HCT116 (cell line): Measurements from ENCODE around the gene INF2. TPM values are rescaled to one million over a fixed set of nuclear protein-coding genes. Genes with fewer than 3 reads are reported as not detected.

ENCODE experiments used
- ATAC-seq: fragments of 200-7000 bp; cut with Tn5 transposase; 2 replicates; pipeline ENCODE4 v1.9.1; 2020; ENCODE audit warnings: mild to moderate bottlenecking, moderate library complexity
- BruUV-seq: library from RNA; stranded (reverse); fragments of 400-500 nt; replicated peaks from 2 replicates; lab custom pipeline; 2021; lab: Mats Ljungman, UMichigan
- CTCF ChIA-PET: fragments of 300-600 bp; sonication (Branson Sonifier 250); formaldehyde crosslinking; loops from one replicate; lab custom pipeline; 2021; ENCODE audit warnings: antibody characterized with exemption; lab: Charles Lee
- POLR2A ChIA-PET: fragments of 300-600, 350-600 bp; sonication (Branson Sonifier 250); formaldehyde crosslinking; loops from one replicate; lab custom pipeline; 2021; ENCODE audit warnings: antibody characterized with exemption; lab: Charles Lee
- RAD21 ChIA-PET, 2 experiments: fragments of 300-600 bp; sonication (Branson Sonifier 250); formaldehyde crosslinking; loops; one replicate each; lab custom pipeline; 2023; ENCODE audit warnings: low total read pairs in 2 of 2; ENCODE audit not compliant: uncharacterized antibody in 2 of 2, unreplicated experiment in 2 of 2, low non-redundant PET in 1 of 2; lab: Charles Lee
- DNase-seq: peaks from one replicate; pipeline ENCODE4 v3.0.0-alpha.2; 2010; ENCODE audit warnings: low read depth, low spot score
- H2AFZ ChIP-seq: fragments of 200-600 bp; shearing (Covaris generic), sonication (generic); 2 replicates; pipeline ENCODE4 v1.6.1; 2017; ENCODE audit warnings: low read depth, mixed run types, mixed read lengths, antibody characterized with exemption, low read length; ENCODE audit not compliant: poor library complexity, severe bottlenecking
- H3K27ac ChIP-seq: 2 replicates; pipeline ENCODE4 v1.5.1; 2012; ENCODE audit warnings: low read depth, low read length
- H3K27me3 ChIP-seq: fragments of 200-600 bp; sonication (generic); 2 replicates; pipeline ENCODE4 v1.6.1; 2016; ENCODE audit warnings: mixed run types, low read length, mixed read lengths; ENCODE audit not compliant: insufficient read depth
- H3K36me3 ChIP-seq, 2 experiments: fragments of 200-500 bp in 1 of 2; fragments of 200-600 bp in 1 of 2; sonication (Bioruptor generic) in 1 of 2; sonication (generic) in 1 of 2; 2 replicates each; pipeline versions ENCODE4 v1.5.1 to v1.6.1; 2014 to 2016; ENCODE audit warnings: low read length in 2 of 2, inconsistent platforms in 1 of 2, mixed read lengths in 1 of 2, mixed run types in 1 of 2; ENCODE audit not compliant: insufficient read depth in 2 of 2, control insufficient read depth in 1 of 2
- H3K4me1 ChIP-seq, 2 experiments: fragments of 200-600 bp in 1 of 2; sonication (generic) in 1 of 2; 2 replicates each; pipeline versions ENCODE4 v1.5.1 to v1.6.1; 2012 to 2017; ENCODE audit warnings: low read length in 2 of 2, inconsistent platforms in 1 of 2, mild to moderate bottlenecking in 1 of 2, mixed read lengths in 1 of 2, mixed run types in 1 of 2, moderate library complexity in 1 of 2; ENCODE audit not compliant: insufficient read depth in 2 of 2, control insufficient read depth in 1 of 2
- H3K4me2 ChIP-seq: fragments of 200-600 bp; sonication (generic); 2 replicates; pipeline ENCODE4 v1.6.1; 2017; ENCODE audit warnings: mixed run types, low read length, mixed read lengths
- H3K4me3 ChIP-seq, 2 experiments: fragments of 200-600 bp in 1 of 2; sonication (generic) in 1 of 2; replicated peaks in 1 of 2; 2 replicates each; pipeline ENCODE4 v1.5.1; 2011 to 2016; ENCODE audit warnings: low read length in 2 of 2, control low read depth in 1 of 2, low read depth in 1 of 2, mild to moderate bottlenecking in 1 of 2, mixed read lengths in 1 of 2, mixed run types in 1 of 2
- H3K79me2 ChIP-seq: fragments of 200-600 bp; sonication (generic); 2 replicates; pipeline ENCODE4 v1.6.1; 2017; ENCODE audit warnings: mild to moderate bottlenecking, mixed run types, low read length, moderate library complexity, mixed read lengths; ENCODE audit not compliant: insufficient read depth
- H3K9ac ChIP-seq: fragments of 200-600 bp; sonication (generic); 2 replicates; pipeline ENCODE4 v1.6.1; 2016; ENCODE audit warnings: low read length, mixed read lengths
- H3K9me2 ChIP-seq: fragments of 200-600 bp; sonication (generic), shearing (Covaris generic); 2 replicates; pipeline ENCODE4 v1.6.1; 2017; ENCODE audit warnings: mixed run types, mild to moderate bottlenecking, moderate library complexity; ENCODE audit not compliant: insufficient read depth
- H3K9me3 ChIP-seq, 2 experiments: fragments of 200-500 bp in 1 of 2; fragments of 200-600 bp in 1 of 2; sonication (Bioruptor generic) in 1 of 2; sonication (generic) in 1 of 2; 2 replicates each; pipeline ENCODE4 v1.6.1; 2014 to 2017; ENCODE audit warnings: low read length in 2 of 2, mixed read lengths in 2 of 2, inconsistent platforms in 1 of 2, low read depth in 1 of 2, mild to moderate bottlenecking in 1 of 2, mixed run types in 1 of 2, moderate library complexity in 1 of 2; ENCODE audit not compliant: control insufficient read depth in 1 of 2, insufficient read depth in 1 of 2
- H4K20me1 ChIP-seq: fragments of 200-600 bp; sonication (generic), shearing (Covaris generic); 2 replicates; pipeline ENCODE4 v1.6.1; 2017; ENCODE audit warnings: mixed run types, mild to moderate bottlenecking, moderate library complexity; ENCODE audit not compliant: insufficient read depth
- CEBPB ChIP-seq: IDR thresholded peaks from 2 replicates; pipeline ENCODE4 v1.6.1; 2012; ENCODE audit warnings: low read depth
- EGR1 ChIP-seq: IDR thresholded peaks from 2 replicates; pipeline ENCODE4 v1.6.1; 2012; ENCODE audit warnings: low read depth
- ELF1 ChIP-seq: IDR thresholded peaks from 2 replicates; pipeline ENCODE4 v1.6.1; 2012; ENCODE audit warnings: low read depth, borderline replicate concordance
- EZH2 ChIP-seq: fragments of 200-600 bp; sonication (generic); IDR thresholded peaks from 2 replicates; pipeline ENCODE4 v1.6.1; 2017; ENCODE audit warnings: antibody characterized with exemption, mixed run types
- EZH2phosphoT487 ChIP-seq: fragments of 200-600 bp; IDR thresholded peaks from 2 replicates; pipeline ENCODE4 v1.6.1; 2018; ENCODE audit warnings: antibody characterized with exemption, borderline replicate concordance
- POLR2A ChIP-seq: IDR thresholded peaks from 2 replicates; pipeline ENCODE4 v1.7.0; 2011; ENCODE audit warnings: borderline replicate concordance; ENCODE audit not compliant: insufficient read depth, insufficient read length; ENCODE audit errors: extremely low read depth
- SIN3A ChIP-seq: IDR thresholded peaks from 2 replicates; pipeline ENCODE4 v1.6.1; 2012; ENCODE audit warnings: low read depth
- SP1 ChIP-seq: IDR thresholded peaks from 2 replicates; pipeline ENCODE4 v1.6.1; 2012; ENCODE audit warnings: low read depth
- SRF ChIP-seq: IDR thresholded peaks from 2 replicates; pipeline ENCODE4 v1.6.1; 2012; ENCODE audit warnings: low read depth
- TCF7L2 ChIP-seq: IDR thresholded peaks from 2 replicates; pipeline ENCODE4 v1.7.0; 2011; ENCODE audit warnings: borderline replicate concordance, inconsistent platforms; ENCODE audit not compliant: insufficient read depth, insufficient read length; ENCODE audit errors: extremely low read depth
- YY1 ChIP-seq: IDR thresholded peaks from 2 replicates; pipeline ENCODE4 v1.6.1; 2011; ENCODE audit warnings: low read length, low read depth, moderate library complexity, mild to moderate bottlenecking; ENCODE audit not compliant: insufficient replicate concordance; ENCODE audit errors: extremely low read depth
- ZFX ChIP-seq: fragments of 450-650 bp; IDR thresholded peaks from 2 replicates; pipeline ENCODE4 v1.6.1; 2017
- ZNF274 ChIP-seq: fragments of 200-500 bp; sonication (Bioruptor generic); IDR thresholded peaks from 2 replicates; pipeline ENCODE4 v1.6.1; 2014; ENCODE audit warnings: mild to moderate bottlenecking, low read depth, low read length, inconsistent platforms
- intact Hi-C: fragments of 100-400 bp; cut with micrococcal nuclease; formaldehyde crosslinking; loops from 2 replicates; pipeline ENCODE4 v1.10.0; 2022
- total RNA-seq: library from RNA; stranded (reverse); gene quantifications from one replicate; pipeline ENCODE4 v1.2.1, GENCODE V29; 2021; ENCODE audit not compliant: unreplicated experiment
- TF ChIP-seq, protein P1 (sequence below): IDR thresholded peaks from 2 replicates; pipeline ENCODE4 v1.6.1; 2012; ENCODE audit warnings: low read depth
- TF ChIP-seq, protein P2 (sequence below): IDR thresholded peaks from 2 replicates; pipeline ENCODE4 v1.6.1; 2011; ENCODE audit warnings: mild to moderate bottlenecking, low read length, moderate library complexity; ENCODE audit not compliant: insufficient replicate concordance; ENCODE audit errors: extremely low read depth
- TF ChIP-seq, protein P3 (sequence below), 3 experiments: fragments of 200-600 bp in 1 of 3; sonication (generic) in 1 of 3; IDR thresholded peaks in 2 of 3; conservative IDR thresholded peaks in 1 of 3; 2 replicates each; pipeline ENCODE4 v1.5.1; 2012 to 2017; ENCODE audit warnings: low read depth in 2 of 3, low read length in 2 of 3, antibody characterized with exemption in 1 of 3, borderline replicate concordance in 1 of 3, control low read depth in 1 of 3, mild to moderate bottlenecking in 1 of 3, mixed read lengths in 1 of 3, mixed run types in 1 of 3, moderate library complexity in 1 of 3; ENCODE audit not compliant: insufficient read depth in 1 of 3

The INF2 gene
- total RNA-seq, 1 experiment from 2014 or later = 95.8 TPM

DNA sequence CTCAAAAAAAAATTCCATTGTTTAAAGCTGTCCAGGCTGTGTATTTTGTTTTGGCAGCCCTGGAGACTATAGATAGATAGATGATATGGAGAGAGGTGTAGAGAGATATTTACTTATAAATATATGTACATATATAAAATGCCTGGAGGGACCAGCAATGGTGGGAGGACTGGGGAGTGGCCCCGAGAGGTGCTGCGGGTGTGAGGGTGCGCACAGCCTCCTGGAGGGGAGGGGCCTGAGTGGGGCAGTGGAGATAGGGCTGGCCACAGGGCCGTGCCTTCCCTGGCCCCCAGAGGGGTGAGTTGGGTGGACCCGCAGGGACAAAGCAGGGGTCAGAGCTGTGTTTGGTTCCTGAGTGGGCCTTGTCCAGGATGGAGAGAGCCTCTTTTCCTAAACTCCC, 41.1 kb downstream of the INF2 start:
- no peaks in the 10 kb centered on the region for H3K27me3 ChIP-seq
- ChIA-PET POLR2A (no interaction called here), RAD21 (no interaction called here), CTCF (interaction anchor here (2.0 kb wide), 1 partner anchor 22 kb away, joined by 7 read pairs; the partner anchor contains the start of gene SIVA1)
- no peak overlapping the region for H3K27ac ChIP-seq
- peaks cover 19% of the 10 kb centered on the region in 2 experiments for H3K4me1 ChIP-seq
- TF ChIP-seq POLR2A (no peak), ZNF274 (no peak), SRF (no peak), SP1 (no peak), TCF7L2 (no peak), EZH2 (no peak), ZFX (no peak), EZH2phosphoT487 (no peak), YY1 (no peak), SIN3A (no peak), CEBPB (no peak), ELF1 (no peak), EGR1 (no peak)
- TF ChIP-seq, protein P1, sequence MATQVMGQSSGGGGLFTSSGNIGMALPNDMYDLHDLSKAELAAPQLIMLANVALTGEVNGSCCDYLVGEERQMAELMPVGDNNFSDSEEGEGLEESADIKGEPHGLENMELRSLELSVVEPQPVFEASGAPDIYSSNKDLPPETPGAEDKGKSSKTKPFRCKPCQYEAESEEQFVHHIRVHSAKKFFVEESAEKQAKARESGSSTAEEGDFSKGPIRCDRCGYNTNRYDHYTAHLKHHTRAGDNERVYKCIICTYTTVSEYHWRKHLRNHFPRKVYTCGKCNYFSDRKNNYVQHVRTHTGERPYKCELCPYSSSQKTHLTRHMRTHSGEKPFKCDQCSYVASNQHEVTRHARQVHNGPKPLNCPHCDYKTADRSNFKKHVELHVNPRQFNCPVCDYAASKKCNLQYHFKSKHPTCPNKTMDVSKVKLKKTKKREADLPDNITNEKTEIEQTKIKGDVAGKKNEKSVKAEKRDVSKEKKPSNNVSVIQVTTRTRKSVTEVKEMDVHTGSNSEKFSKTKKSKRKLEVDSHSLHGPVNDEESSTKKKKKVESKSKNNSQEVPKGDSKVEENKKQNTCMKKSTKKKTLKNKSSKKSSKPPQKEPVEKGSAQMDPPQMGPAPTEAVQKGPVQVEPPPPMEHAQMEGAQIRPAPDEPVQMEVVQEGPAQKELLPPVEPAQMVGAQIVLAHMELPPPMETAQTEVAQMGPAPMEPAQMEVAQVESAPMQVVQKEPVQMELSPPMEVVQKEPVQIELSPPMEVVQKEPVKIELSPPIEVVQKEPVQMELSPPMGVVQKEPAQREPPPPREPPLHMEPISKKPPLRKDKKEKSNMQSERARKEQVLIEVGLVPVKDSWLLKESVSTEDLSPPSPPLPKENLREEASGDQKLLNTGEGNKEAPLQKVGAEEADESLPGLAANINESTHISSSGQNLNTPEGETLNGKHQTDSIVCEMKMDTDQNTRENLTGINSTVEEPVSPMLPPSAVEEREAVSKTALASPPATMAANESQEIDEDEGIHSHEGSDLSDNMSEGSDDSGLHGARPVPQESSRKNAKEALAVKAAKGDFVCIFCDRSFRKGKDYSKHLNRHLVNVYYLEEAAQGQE = no peak
- TF ChIP-seq, protein P2, sequence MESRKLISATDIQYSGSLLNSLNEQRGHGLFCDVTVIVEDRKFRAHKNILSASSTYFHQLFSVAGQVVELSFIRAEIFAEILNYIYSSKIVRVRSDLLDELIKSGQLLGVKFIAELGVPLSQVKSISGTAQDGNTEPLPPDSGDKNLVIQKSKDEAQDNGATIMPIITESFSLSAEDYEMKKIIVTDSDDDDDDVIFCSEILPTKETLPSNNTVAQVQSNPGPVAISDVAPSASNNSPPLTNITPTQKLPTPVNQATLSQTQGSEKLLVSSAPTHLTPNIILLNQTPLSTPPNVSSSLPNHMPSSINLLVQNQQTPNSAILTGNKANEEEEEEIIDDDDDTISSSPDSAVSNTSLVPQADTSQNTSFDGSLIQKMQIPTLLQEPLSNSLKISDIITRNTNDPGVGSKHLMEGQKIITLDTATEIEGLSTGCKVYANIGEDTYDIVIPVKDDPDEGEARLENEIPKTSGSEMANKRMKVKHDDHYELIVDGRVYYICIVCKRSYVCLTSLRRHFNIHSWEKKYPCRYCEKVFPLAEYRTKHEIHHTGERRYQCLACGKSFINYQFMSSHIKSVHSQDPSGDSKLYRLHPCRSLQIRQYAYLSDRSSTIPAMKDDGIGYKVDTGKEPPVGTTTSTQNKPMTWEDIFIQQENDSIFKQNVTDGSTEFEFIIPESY = no peak
- TF ChIP-seq, protein P3, sequence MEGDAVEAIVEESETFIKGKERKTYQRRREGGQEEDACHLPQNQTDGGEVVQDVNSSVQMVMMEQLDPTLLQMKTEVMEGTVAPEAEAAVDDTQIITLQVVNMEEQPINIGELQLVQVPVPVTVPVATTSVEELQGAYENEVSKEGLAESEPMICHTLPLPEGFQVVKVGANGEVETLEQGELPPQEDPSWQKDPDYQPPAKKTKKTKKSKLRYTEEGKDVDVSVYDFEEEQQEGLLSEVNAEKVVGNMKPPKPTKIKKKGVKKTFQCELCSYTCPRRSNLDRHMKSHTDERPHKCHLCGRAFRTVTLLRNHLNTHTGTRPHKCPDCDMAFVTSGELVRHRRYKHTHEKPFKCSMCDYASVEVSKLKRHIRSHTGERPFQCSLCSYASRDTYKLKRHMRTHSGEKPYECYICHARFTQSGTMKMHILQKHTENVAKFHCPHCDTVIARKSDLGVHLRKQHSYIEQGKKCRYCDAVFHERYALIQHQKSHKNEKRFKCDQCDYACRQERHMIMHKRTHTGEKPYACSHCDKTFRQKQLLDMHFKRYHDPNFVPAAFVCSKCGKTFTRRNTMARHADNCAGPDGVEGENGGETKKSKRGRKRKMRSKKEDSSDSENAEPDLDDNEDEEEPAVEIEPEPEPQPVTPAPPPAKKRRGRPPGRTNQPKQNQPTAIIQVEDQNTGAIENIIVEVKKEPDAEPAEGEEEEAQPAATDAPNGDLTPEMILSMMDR (IDR thresholded peaks at IDR 0.05 in 2 of 3, conservative IDR thresholded peaks at IDR 0.05 in 1 of 3; ENCODE audit: borderline replicate concordance in 1 of 3, insufficient read depth in 1 of 3, low read depth in 2 of 3, low read length in 2 of 3) = no peak
- H3K9me2 ChIP-seq = no peaks in the 10 kb centered on the region
- no peak for ATAC-seq
- no peaks in the 10 kb centered on the region for H4K20me1 ChIP-seq
- no peaks in the 10 kb centered on the region for H3K9me3 ChIP-seq
- no peak overlapping the region for H3K4me3 ChIP-seq
- DNase-seq = no peak
- no peaks in the 10 kb centered on the region for H3K79me2 ChIP-seq
- H3K36me3 ChIP-seq = no peaks in the 10 kb centered on the region
- H3K9ac ChIP-seq = no peak overlapping the region
- BruUV-seq = no TSS peak
- intact Hi-C loops = no loop called here
- no peak overlapping the region for H2AFZ ChIP-seq
- no peak overlapping the region for H3K4me2 ChIP-seq
